Thoracic aorta (tissue), 2 donors: ENCODE measurements around the gene PARM1. TPM values are rescaled to one million over a fixed set of nuclear protein-coding genes. Genes with fewer than 3 reads are reported as not detected.

Experiments used
- ATAC-seq: fragments of 150-250 bp; one replicate; pipeline ENCODE4 v1.8.0; 2017; ENCODE audit warnings: low read depth; ENCODE audit not compliant: insufficient number of reproducible peaks, low FRiP score
- DNase-seq: peaks from one replicate; pipeline ENCODE4 v3.0.0-alpha.2; 2020; ENCODE audit warnings: low spot score
- H3K27ac ChIP-seq, 2 donors: fragments of 200-600 bp; sonication (generic); 1 replicate in 1 of 2; 2 replicates in 1 of 2; pipeline ENCODE4 v1.5.1; 2016; ENCODE audit warnings: mild to moderate bottlenecking in 2 of 2, moderate library complexity in 2 of 2
- H3K27me3 ChIP-seq: fragments of 200-600 bp; sonication (generic); replicated peaks from 2 replicates; pipeline ENCODE4 v1.6.0; 2016; ENCODE audit warnings: mild to moderate bottlenecking; ENCODE audit not compliant: insufficient read depth
- H3K36me3 ChIP-seq: fragments of 200-600 bp; sonication (generic); one replicate; pipeline ENCODE4 v1.5.1; 2016
- H3K4me1 ChIP-seq, 2 donors: fragments of 200-600 bp; sonication (generic); 1 replicate in 1 of 2; 2 replicates in 1 of 2; pipeline versions ENCODE4 v1.5.1 to v1.6.0; 2016; ENCODE audit warnings: low read depth in 2 of 2, mild to moderate bottlenecking in 1 of 2; ENCODE audit not compliant: control insufficient read depth in 1 of 2
- H3K4me3 ChIP-seq: fragments of 200-600 bp; sonication (generic); 2 replicates; pipeline ENCODE4 v1.5.1; 2016; ENCODE audit warnings: mild to moderate bottlenecking
- H3K9me3 ChIP-seq: fragments of 200-600 bp; sonication (generic); 2 replicates; pipeline ENCODE4 v1.5.1; 2016
- CTCF ChIP-seq: fragments of 200-600 bp; sonication (generic); IDR thresholded peaks from one replicate; pipeline ENCODE4 v1.5.1; 2019; ENCODE audit warnings: antibody characterized with exemption
- total RNA-seq, 2 donors: library from RNA; depleted of rRNA; stranded (reverse); fragments of >200 nt; gene quantifications; one replicate each; pipeline versions ENCODE4 v1.1.0 to v1.2.3, GENCODE V29; 2016

PARM1 gene
- total RNA-seq, 2 donors from 2014 or later, result 127 to 263 TPM

- no peak for TF ChIP-seq CTCF
- no peak for DNase-seq
- Histone ChIP-seq H3K36me3 (no peaks in the 10 kb centered on the region), H3K4me1 (peaks cover 28 to 49% of the 10 kb centered on the region in 2 donors), H3K27me3 (no peaks in the 10 kb centered on the region), H3K27ac (peak overlapping the region in 1 of 2 donors; percentile 5), H3K9me3 (no peaks in the 10 kb centered on the region), H3K4me3 (no peak overlapping the region)
- ATAC-seq, result no peak
Measured at GRCh38 chr4:75003979-75004378, 71.1 kb downstream of the PARM1 start.

- Histone ChIP-seq H3K27me3 (no peaks in the 10 kb centered on the region), H3K4me3 (no peak overlapping the region), H3K9me3 (no peaks in the 10 kb centered on the region), H3K27ac (peak overlapping the region in 1 of 2 donors; percentile 5), H3K4me1 (peaks cover 28 to 44% of the 10 kb centered on the region in 2 donors), H3K36me3 (no peaks in the 10 kb centered on the region)
- no peak for TF ChIP-seq CTCF
- DNase-seq, result no peak
- no peak for ATAC-seq
Measured at GRCh38 chr4:75004755-75005668, 72.1 kb downstream of the PARM1 start.

- ATAC-seq, result no peak
- no peak for DNase-seq
- Histone ChIP-seq H3K9me3 (no peaks in the 10 kb centered on the region), H3K36me3 (no peaks in the 10 kb centered on the region), H3K27ac (no peak overlapping the region), H3K27me3 (no peaks in the 10 kb centered on the region), H3K4me3 (no peak overlapping the region), H3K4me1 (peaks cover 28 to 41% of the 10 kb centered on the region in 2 donors)
- TF ChIP-seq CTCF, result no peak
Measured at GRCh38 chr4:75005727-75006126, 72.8 kb downstream of the PARM1 start.

- H3K27me3 ChIP-seq, result no peaks in the 10 kb centered on the region
- ATAC-seq (no peak), DNase-seq (no peak)
- H3K4me3 ChIP-seq, result no peak overlapping the region
- H3K9me3 ChIP-seq, result no peaks in the 10 kb centered on the region
- peaks cover 20 to 30% of the 10 kb centered on the region in 2 donors for H3K4me1 ChIP-seq
- TF ChIP-seq CTCF, result no peak
- peaks cover 6% of the 10 kb centered on the region for H3K36me3 ChIP-seq
- no peak overlapping the region for H3K27ac ChIP-seq
Measured at GRCh38 chr4:75007891-75008290, 75.0 kb downstream of the PARM1 start.

GRCh38 chr4:75009138-75009537 lies 76.2 kb downstream of the PARM1 start:
- no peak for DNase-seq
- peaks cover 9% of the 10 kb centered on the region for H3K36me3 ChIP-seq
- no peaks in the 10 kb centered on the region for H3K27me3 ChIP-seq
- no peaks in the 10 kb centered on the region for H3K9me3 ChIP-seq
- H3K4me3 ChIP-seq, result no peak overlapping the region
- peaks cover 8 to 17% of the 10 kb centered on the region in 2 donors for H3K4me1 ChIP-seq
- no peak for ATAC-seq
- no peak overlapping the region for H3K27ac ChIP-seq
- TF ChIP-seq CTCF, result no peak
